Omental fat pad (tissue), 4 donors: ENCODE measurements around the gene PSMD1. TPM values are rescaled to one million over a fixed set of nuclear protein-coding genes. Genes with fewer than 3 reads are reported as not detected.

ENCODE experiments used
- ATAC-seq: fragments of 150-250 bp; one replicate; pipeline ENCODE4 v1.9.1; 2016; ENCODE audit warnings: mild to moderate bottlenecking, moderate library complexity; ENCODE audit not compliant: low FRiP score
- DNase-seq: peaks from one replicate; pipeline ENCODE4 v3.0.0-alpha.2; 2019; ENCODE audit warnings: low spot score
- CTCF ChIP-seq, 3 donors: fragments of 450-650 bp; IDR thresholded peaks; one replicate each; pipeline ENCODE4 v1.5.1; 2016 to 2017; ENCODE audit warnings: antibody characterized with exemption in 3 of 3, mild to moderate bottlenecking in 3 of 3, moderate library complexity in 2 of 3
- total RNA-seq, 4 donors: library from RNA; depleted of rRNA; stranded (reverse); fragments of >200 nt; gene quantifications; one replicate each; pipeline ENCODE4 v1.1.0, GENCODE V29; 2016

The PSMD1 gene
- total RNA-seq, 4 donors from 2014 or later = 64.8 to 119 (median 74.1) TPM

GRCh38 chr2:231011526-231011925 lies 45.1 kb upstream of the PSMD1 start:
- ATAC-seq (no peak), DNase-seq (no peak)
- no peak for TF ChIP-seq CTCF (IDR thresholded peaks at IDR 0.05)

- no peak for TF ChIP-seq CTCF (IDR thresholded peaks at IDR 0.05)
- DNase-seq (no peak), ATAC-seq (no peak)
Measured at GRCh38 chr2:231012463-231012862, 44.2 kb upstream of the PSMD1 start.

GRCh38 chr2:231013820-231014219 lies 42.8 kb upstream of the PSMD1 start:
- ATAC-seq (no peak), DNase-seq (no peak)
- TF ChIP-seq CTCF (IDR thresholded peaks at IDR 0.05) = no peak

- no peak for DNase-seq
- TF ChIP-seq CTCF (IDR thresholded peaks at IDR 0.05) = no peak
- ATAC-seq = no peak
Measured at GRCh38 chr2:231015478-231015877, 41.2 kb upstream of the PSMD1 start.

- ATAC-seq (no peak), DNase-seq (no peak)
- no peak for TF ChIP-seq CTCF (IDR thresholded peaks at IDR 0.05)
Measured at GRCh38 chr2:231015926-231016325, 40.7 kb upstream of the PSMD1 start.

GRCh38 chr2:231016566-231017230 lies 40.0 kb upstream of the PSMD1 start:
- DNase-seq (no peak), ATAC-seq (no peak)

More at GRCh38 chr2:231016566-231017230, 40.0 kb upstream of the PSMD1 start:
- no peak for TF ChIP-seq CTCF (IDR thresholded peaks at IDR 0.05)
